ENCODE data around the gene RNF141. TPM values are rescaled to one million over a fixed set of nuclear protein-coding genes. Genes with fewer than 3 reads are reported as not detected.

RNF141 gene
- total RNA-seq, 1 experiment from 2014 or later, result 35.8 TPM

DNA sequence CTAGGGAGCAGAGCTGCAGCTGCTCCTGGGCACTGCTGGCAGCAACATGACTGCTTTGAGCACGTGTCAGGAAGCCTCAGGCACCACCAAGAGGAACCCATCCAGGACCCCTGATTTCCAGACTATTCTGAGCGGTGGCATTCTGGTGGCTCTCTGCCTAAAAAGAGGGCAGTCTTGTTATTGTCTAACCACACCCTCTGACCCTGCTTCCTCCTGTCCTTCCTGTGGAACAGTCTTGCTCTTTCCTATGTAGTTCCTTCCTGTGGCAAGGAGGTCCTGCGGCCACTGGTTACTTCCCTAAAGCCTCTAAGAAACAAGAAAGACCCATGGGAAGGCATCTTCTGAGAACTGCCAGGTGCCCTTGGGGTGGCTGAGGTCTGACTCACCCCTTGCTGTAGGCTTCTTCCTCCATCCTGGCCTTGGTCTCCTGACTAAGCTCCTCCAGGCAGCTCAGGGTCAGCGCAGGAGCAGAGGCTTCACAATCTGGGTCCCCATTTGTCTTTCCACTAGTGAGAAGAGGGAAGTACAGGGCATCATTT lies 40.6 kb upstream of the RNF141 start:
- H3K27me3 ChIP-seq (ENCODE audit: control insufficient read depth, insufficient read depth, low read length), result peaks cover 23% of the 10 kb centered on the region
- H3K4me3 ChIP-seq (ENCODE audit: low read depth in 2 of 2, low read length in 2 of 2), result no peak overlapping the region
- intact Hi-C loops (cut with micrococcal nuclease; ENCODE audit: unreplicated experiment), result no loop called here
- no peak overlapping the region for H3K27ac ChIP-seq (ENCODE audit: low read length)
- TF ChIP-seq SIN3A (IDR thresholded peaks at IDR 0.05; ENCODE audit: borderline replicate concordance, insufficient read depth, low read depth, low read length), result no peak
- TF ChIP-seq, protein P1, sequence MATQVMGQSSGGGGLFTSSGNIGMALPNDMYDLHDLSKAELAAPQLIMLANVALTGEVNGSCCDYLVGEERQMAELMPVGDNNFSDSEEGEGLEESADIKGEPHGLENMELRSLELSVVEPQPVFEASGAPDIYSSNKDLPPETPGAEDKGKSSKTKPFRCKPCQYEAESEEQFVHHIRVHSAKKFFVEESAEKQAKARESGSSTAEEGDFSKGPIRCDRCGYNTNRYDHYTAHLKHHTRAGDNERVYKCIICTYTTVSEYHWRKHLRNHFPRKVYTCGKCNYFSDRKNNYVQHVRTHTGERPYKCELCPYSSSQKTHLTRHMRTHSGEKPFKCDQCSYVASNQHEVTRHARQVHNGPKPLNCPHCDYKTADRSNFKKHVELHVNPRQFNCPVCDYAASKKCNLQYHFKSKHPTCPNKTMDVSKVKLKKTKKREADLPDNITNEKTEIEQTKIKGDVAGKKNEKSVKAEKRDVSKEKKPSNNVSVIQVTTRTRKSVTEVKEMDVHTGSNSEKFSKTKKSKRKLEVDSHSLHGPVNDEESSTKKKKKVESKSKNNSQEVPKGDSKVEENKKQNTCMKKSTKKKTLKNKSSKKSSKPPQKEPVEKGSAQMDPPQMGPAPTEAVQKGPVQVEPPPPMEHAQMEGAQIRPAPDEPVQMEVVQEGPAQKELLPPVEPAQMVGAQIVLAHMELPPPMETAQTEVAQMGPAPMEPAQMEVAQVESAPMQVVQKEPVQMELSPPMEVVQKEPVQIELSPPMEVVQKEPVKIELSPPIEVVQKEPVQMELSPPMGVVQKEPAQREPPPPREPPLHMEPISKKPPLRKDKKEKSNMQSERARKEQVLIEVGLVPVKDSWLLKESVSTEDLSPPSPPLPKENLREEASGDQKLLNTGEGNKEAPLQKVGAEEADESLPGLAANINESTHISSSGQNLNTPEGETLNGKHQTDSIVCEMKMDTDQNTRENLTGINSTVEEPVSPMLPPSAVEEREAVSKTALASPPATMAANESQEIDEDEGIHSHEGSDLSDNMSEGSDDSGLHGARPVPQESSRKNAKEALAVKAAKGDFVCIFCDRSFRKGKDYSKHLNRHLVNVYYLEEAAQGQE (IDR thresholded peaks at IDR 0.05; ENCODE audit: insufficient read depth in 1 of 2, low read depth in 2 of 2, low read length in 1 of 2), result no peak
- TF ChIP-seq TCF7L2 (IDR thresholded peaks at IDR 0.05; ENCODE audit: low read depth, low read length), result no peak
- TF ChIP-seq, protein P2, sequence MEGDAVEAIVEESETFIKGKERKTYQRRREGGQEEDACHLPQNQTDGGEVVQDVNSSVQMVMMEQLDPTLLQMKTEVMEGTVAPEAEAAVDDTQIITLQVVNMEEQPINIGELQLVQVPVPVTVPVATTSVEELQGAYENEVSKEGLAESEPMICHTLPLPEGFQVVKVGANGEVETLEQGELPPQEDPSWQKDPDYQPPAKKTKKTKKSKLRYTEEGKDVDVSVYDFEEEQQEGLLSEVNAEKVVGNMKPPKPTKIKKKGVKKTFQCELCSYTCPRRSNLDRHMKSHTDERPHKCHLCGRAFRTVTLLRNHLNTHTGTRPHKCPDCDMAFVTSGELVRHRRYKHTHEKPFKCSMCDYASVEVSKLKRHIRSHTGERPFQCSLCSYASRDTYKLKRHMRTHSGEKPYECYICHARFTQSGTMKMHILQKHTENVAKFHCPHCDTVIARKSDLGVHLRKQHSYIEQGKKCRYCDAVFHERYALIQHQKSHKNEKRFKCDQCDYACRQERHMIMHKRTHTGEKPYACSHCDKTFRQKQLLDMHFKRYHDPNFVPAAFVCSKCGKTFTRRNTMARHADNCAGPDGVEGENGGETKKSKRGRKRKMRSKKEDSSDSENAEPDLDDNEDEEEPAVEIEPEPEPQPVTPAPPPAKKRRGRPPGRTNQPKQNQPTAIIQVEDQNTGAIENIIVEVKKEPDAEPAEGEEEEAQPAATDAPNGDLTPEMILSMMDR (IDR thresholded peaks at IDR 0.05), result no peak
- TF ChIP-seq POLR2AphosphoS5 (IDR thresholded peaks at IDR 0.05; ENCODE audit: low read depth, low read length), result no peak
- ATAC-seq (no peak), DNase-seq (ENCODE audit: low read depth, low spot score) (no peak)
- ChIA-PET POLR2A (no interaction called here), CTCF (no interaction called here)
- in situ Hi-C loops (cut with HindIII; ENCODE audit: low pct_unique_long_range_greater_than_20kb, low sequenced_read_pairs), result no loop called here
- H3K9me3 ChIP-seq (ENCODE audit: control insufficient read depth, insufficient read depth, low read depth, low read length), result no peaks in the 10 kb centered on the region
- no peaks in the 10 kb centered on the region for H3K36me3 ChIP-seq (ENCODE audit: control insufficient read depth, insufficient read depth, low read length)
- H3K4me1 ChIP-seq (ENCODE audit: control insufficient read depth, insufficient read depth, low read length), result no peaks in the 10 kb centered on the region
- BruUV-seq (replicated peaks), result no TSS peak

DNA sequence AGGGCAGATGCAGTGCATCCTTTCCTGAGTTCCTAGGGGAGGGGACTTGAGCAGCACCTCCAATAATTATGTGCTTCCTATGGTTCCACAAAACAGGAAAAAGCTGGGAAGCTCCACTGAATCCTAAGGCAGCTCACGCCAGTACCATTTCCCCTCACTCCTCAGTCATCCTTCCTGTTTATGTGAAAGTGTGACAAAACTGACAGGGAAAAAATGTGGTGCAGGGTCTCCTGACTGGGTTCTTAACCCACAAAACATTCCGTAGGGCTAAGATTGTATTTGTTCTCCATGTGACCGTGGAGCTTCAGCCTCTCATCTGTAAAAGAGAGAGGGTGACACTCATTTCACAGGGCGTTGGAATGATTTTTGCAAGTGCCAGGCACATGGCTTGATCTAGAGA lies 39.6 kb upstream of the RNF141 start:
- no peak overlapping the region for H3K27ac ChIP-seq (ENCODE audit: low read length)
- intact Hi-C loops (cut with micrococcal nuclease; ENCODE audit: unreplicated experiment), result no loop called here
- BruUV-seq (replicated peaks), result no TSS peak
- TF ChIP-seq SIN3A (IDR thresholded peaks at IDR 0.05; ENCODE audit: borderline replicate concordance, insufficient read depth, low read depth, low read length), result no peak
- CTCF ChIA-PET, result no interaction called here
- H3K27me3 ChIP-seq (ENCODE audit: control insufficient read depth, insufficient read depth, low read length), result peaks cover 23% of the 10 kb centered on the region
- POLR2A ChIA-PET, result no interaction called here
- H3K36me3 ChIP-seq (ENCODE audit: control insufficient read depth, insufficient read depth, low read length), result no peaks in the 10 kb centered on the region
- DNase-seq (ENCODE audit: low read depth, low spot score) (no peak), ATAC-seq (no peak)
- H3K9me3 ChIP-seq (ENCODE audit: control insufficient read depth, insufficient read depth, low read depth, low read length), result no peaks in the 10 kb centered on the region
- no peak overlapping the region for H3K4me3 ChIP-seq (ENCODE audit: low read depth in 2 of 2, low read length in 2 of 2)
- in situ Hi-C loops (cut with HindIII; ENCODE audit: low pct_unique_long_range_greater_than_20kb, low sequenced_read_pairs), result no loop called here
- no peaks in the 10 kb centered on the region for H3K4me1 ChIP-seq (ENCODE audit: control insufficient read depth, insufficient read depth, low read length)

DNA sequence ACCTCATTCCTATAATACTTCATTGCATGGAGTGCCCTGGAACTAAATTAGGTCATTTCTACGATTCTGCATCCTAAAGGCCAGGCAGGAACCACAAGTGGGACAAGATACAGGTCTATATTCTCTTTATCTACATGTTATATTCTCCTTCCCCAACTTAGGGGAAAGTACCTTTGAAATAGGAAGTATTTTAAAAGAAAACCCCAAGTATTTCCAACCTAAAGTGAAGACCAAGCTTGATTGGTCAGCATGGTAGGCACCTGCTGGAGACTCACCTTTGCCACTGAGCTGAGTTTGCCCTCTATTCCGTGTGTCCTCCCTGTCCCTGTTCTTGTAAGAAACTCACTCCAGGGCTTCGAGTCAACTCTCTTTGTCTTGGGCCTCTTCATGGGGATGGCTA lies 38.7 kb upstream of the RNF141 start:
- CTCF ChIA-PET, result no interaction called here
- Histone ChIP-seq H3K9me3 (ENCODE audit: control insufficient read depth, insufficient read depth, low read depth, low read length) (no peaks in the 10 kb centered on the region), H3K4me3 (ENCODE audit: low read depth in 2 of 2, low read length in 2 of 2) (no peak overlapping the region), H3K36me3 (ENCODE audit: control insufficient read depth, insufficient read depth, low read length) (no peaks in the 10 kb centered on the region), H3K27me3 (ENCODE audit: control insufficient read depth, insufficient read depth, low read length) (peaks cover 23% of the 10 kb centered on the region), H3K4me1 (ENCODE audit: control insufficient read depth, insufficient read depth, low read length) (no peaks in the 10 kb centered on the region), H3K27ac (ENCODE audit: low read length) (no peak overlapping the region)
- ATAC-seq (no peak), DNase-seq (ENCODE audit: low read depth, low spot score) (no peak)
- intact Hi-C loops (cut with micrococcal nuclease; ENCODE audit: unreplicated experiment) (no loop called here), in situ Hi-C loops (cut with HindIII; ENCODE audit: low pct_unique_long_range_greater_than_20kb, low sequenced_read_pairs) (no loop called here)
- POLR2A ChIA-PET, result no interaction called here
- TF ChIP-seq, protein P1 (IDR thresholded peaks at IDR 0.05; ENCODE audit: insufficient read depth in 1 of 2, low read depth in 2 of 2, low read length in 1 of 2), result no peak
- TF ChIP-seq POLR2AphosphoS5 (IDR thresholded peaks at IDR 0.05; ENCODE audit: low read depth, low read length) (no peak), SIN3A (IDR thresholded peaks at IDR 0.05; ENCODE audit: borderline replicate concordance, insufficient read depth, low read depth, low read length) (no peak), TCF7L2 (IDR thresholded peaks at IDR 0.05; ENCODE audit: low read depth, low read length) (no peak)
- TF ChIP-seq, protein P2 (IDR thresholded peaks at IDR 0.05), result no peak
- no TSS peak for BruUV-seq (replicated peaks)
